Brain microvascular endothelial cell (primary cell): Measurements from ENCODE around the gene FAM111A.

Source experiments
- DNase-seq: peaks from one replicate; pipeline ENCODE4 v3.0.0-alpha.2; 2020
- H3K27ac ChIP-seq: fragments of 250-450 bp; sonication (Bioruptor Pico); 2 replicates; pipeline ENCODE4 v1.5.1; 2020; ENCODE audit warnings: mild to moderate bottlenecking, moderate library complexity
- H3K27me3 ChIP-seq: fragments of 250-450 bp; sonication (Bioruptor Pico); replicated peaks from 2 replicates; pipeline ENCODE4 v1.5.1; 2020; ENCODE audit warnings: mild to moderate bottlenecking
- H3K36me3 ChIP-seq: fragments of 250-450 bp; sonication (Bioruptor Pico); replicated peaks from 2 replicates; pipeline ENCODE4 v1.5.1; 2020; ENCODE audit warnings: mild to moderate bottlenecking
- H3K4me3 ChIP-seq: 2 replicates; pipeline ENCODE4 v1.5.1; 2011; ENCODE audit warnings: low read depth, mild to moderate bottlenecking, control low read depth, low read length, moderate library complexity
- CTCF ChIP-seq: IDR thresholded peaks from 2 replicates; pipeline ENCODE4 v1.5.1; 2011; ENCODE audit warnings: low read depth, mild to moderate bottlenecking, moderate library complexity, low read length, control low read depth, inconsistent platforms; ENCODE audit errors: missing control alignments
- in situ Hi-C: cut with HindIII; loops from 2 replicates; pipeline ENCODE4 v1.10.0; 2017; ENCODE audit warnings: low sequenced_read_pairs, low pct_ligation_motif_present

Gene FAM111A

GRCh38 chr11:59171508-59172322 is 29.1 kb downstream of the FAM111A start, which contains the start of gene DTX4:
TSS of gene DTX4 (plus strand) at chr11:59172132. CDS start at chr11:59172596, 464 bp downstream.
- in situ Hi-C loops: no loop called here
- H3K36me3 ChIP-seq: no peaks in the 10 kb centered on the region
- peak within 1 kb of the TSS; percentile 61 for H3K4me3 ChIP-seq
- DNase-seq: peak; percentile 88
- no peak within 1 kb of the TSS for H3K27ac ChIP-seq
- peak; percentile 98 for TF ChIP-seq CTCF
- peaks cover 10% of the 10 kb centered on the region for H3K27me3 ChIP-seq

GRCh38 chr11:59172345-59173079 is 29.9 kb downstream of the FAM111A start:
- Histone ChIP-seq H3K4me3 (peak overlapping the region; percentile 61), H3K27me3 (peaks cover 10% of the 10 kb centered on the region), H3K36me3 (no peaks in the 10 kb centered on the region), H3K27ac (no peak overlapping the region)
- in situ Hi-C loops: no loop called here
- no peak for DNase-seq
- TF ChIP-seq CTCF: no peak

GRCh38 chr11:59173080-59173963 is 30.7 kb downstream of the FAM111A start:
- Histone ChIP-seq H3K4me3 (peak overlapping the region; percentile 50), H3K27ac (no peak overlapping the region), H3K36me3 (no peaks in the 10 kb centered on the region), H3K27me3 (peaks cover 10% of the 10 kb centered on the region)
- in situ Hi-C loops: no loop called here
- no peak for DNase-seq
- no peak for TF ChIP-seq CTCF

- in situ Hi-C loops: no loop called here
- no peak for TF ChIP-seq CTCF
- Histone ChIP-seq H3K27ac (no peak overlapping the region), H3K36me3 (no peaks in the 10 kb centered on the region), H3K4me3 (peak overlapping the region; percentile 50), H3K27me3 (peaks cover 10% of the 10 kb centered on the region)
- DNase-seq: no peak
Observed at GRCh38 chr11:59173964-59174663, 31.5 kb downstream of the FAM111A start.

GRCh38 chr11:59174664-59175033 is 32.0 kb downstream of the FAM111A start:
- no peak for DNase-seq
- no peak overlapping the region for H3K4me3 ChIP-seq
- in situ Hi-C loops: no loop called here
- H3K27ac ChIP-seq: no peak overlapping the region
- no peak for TF ChIP-seq CTCF
- peaks cover 10% of the 10 kb centered on the region for H3K27me3 ChIP-seq
- H3K36me3 ChIP-seq: no peaks in the 10 kb centered on the region
